ENCODE data around the gene MCM3.

Gene MCM3

DNA sequence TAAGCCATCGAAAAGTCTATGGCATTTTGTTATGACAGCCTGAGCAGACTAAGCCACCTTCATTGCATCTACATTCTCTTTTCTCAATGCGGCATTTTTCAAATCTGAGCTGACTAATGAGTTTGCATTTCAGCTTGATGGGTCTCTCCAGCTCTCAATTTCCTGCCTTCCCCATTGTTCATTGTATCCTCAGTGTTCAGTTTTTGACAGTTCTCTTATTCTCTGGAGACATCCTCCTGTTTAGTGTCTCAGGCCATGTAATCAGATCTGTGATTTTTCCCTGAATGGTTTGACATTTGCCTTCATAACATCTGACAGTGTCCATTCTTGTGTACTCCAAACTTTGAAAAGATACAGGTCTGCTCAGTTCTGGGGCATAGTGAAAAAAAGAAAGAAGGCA is 27.9 kb upstream of the MCM3 start:
- TF ChIP-seq, protein P1, sequence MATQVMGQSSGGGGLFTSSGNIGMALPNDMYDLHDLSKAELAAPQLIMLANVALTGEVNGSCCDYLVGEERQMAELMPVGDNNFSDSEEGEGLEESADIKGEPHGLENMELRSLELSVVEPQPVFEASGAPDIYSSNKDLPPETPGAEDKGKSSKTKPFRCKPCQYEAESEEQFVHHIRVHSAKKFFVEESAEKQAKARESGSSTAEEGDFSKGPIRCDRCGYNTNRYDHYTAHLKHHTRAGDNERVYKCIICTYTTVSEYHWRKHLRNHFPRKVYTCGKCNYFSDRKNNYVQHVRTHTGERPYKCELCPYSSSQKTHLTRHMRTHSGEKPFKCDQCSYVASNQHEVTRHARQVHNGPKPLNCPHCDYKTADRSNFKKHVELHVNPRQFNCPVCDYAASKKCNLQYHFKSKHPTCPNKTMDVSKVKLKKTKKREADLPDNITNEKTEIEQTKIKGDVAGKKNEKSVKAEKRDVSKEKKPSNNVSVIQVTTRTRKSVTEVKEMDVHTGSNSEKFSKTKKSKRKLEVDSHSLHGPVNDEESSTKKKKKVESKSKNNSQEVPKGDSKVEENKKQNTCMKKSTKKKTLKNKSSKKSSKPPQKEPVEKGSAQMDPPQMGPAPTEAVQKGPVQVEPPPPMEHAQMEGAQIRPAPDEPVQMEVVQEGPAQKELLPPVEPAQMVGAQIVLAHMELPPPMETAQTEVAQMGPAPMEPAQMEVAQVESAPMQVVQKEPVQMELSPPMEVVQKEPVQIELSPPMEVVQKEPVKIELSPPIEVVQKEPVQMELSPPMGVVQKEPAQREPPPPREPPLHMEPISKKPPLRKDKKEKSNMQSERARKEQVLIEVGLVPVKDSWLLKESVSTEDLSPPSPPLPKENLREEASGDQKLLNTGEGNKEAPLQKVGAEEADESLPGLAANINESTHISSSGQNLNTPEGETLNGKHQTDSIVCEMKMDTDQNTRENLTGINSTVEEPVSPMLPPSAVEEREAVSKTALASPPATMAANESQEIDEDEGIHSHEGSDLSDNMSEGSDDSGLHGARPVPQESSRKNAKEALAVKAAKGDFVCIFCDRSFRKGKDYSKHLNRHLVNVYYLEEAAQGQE (IDR thresholded peaks at IDR 0.05; ENCODE audit: insufficient read depth in 1 of 2, low read depth in 2 of 2, low read length in 2 of 2), result no peak
- TF ChIP-seq TAF1 (IDR thresholded peaks at IDR 0.05; ENCODE audit: borderline replicate concordance, insufficient read depth, low read length) (no peak), SIN3A (IDR thresholded peaks at IDR 0.05; ENCODE audit: borderline replicate concordance, insufficient read depth, low read length) (no peak), POLR2AphosphoS5 (IDR thresholded peaks at IDR 0.05; ENCODE audit: low read depth, low read length) (no peak), FOXP2 (optimal IDR thresholded peaks at IDR 0.05; ENCODE audit: borderline replicate concordance, extremely low read depth, extremely low read length, insufficient read depth) (no peak)

DNA sequence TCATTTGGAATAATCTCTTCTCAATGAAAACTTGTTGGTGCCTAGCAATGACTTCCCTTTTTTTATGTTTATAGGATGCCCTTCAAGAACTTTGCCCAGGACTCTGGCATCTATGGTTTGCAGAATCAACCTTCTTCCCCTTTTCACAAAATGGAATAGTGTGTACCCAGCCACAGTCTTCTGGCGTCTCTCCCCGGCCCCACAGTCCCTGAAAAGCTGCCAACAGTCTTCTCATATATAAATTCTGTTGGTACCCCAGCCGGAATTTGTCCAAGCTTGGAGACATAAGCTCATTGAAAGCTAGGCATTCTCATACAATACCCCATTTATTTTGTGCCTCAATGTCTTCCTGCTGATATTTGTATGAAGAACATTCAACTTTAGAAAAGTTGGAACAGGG is 26.4 kb upstream of the MCM3 start:
- TF ChIP-seq, protein P1 (IDR thresholded peaks at IDR 0.05; ENCODE audit: insufficient read depth in 1 of 2, low read depth in 2 of 2, low read length in 2 of 2), result no peak
- TF ChIP-seq FOXP2 (optimal IDR thresholded peaks at IDR 0.05; ENCODE audit: borderline replicate concordance, extremely low read depth, extremely low read length, insufficient read depth), result no peak
- TF ChIP-seq POLR2AphosphoS5 (IDR thresholded peaks at IDR 0.05; ENCODE audit: low read depth, low read length), result no peak

- no peak for TF ChIP-seq TAF1 (IDR thresholded peaks at IDR 0.05; ENCODE audit: borderline replicate concordance, insufficient read depth, low read length)
- TF ChIP-seq, protein P1 (IDR thresholded peaks at IDR 0.05; ENCODE audit: insufficient read depth in 1 of 2, low read depth in 2 of 2, low read length in 2 of 2), result no peak
- no peak for TF ChIP-seq SIN3A (IDR thresholded peaks at IDR 0.05; ENCODE audit: borderline replicate concordance, insufficient read depth, low read length)
- TF ChIP-seq FOXP2 (optimal IDR thresholded peaks at IDR 0.05; ENCODE audit: borderline replicate concordance, extremely low read depth, extremely low read length, insufficient read depth), result no peak
- TF ChIP-seq POLR2AphosphoS5 (IDR thresholded peaks at IDR 0.05; ENCODE audit: low read depth, low read length), result no peak
These were observed 23.4 kb upstream of the MCM3 start for GRCh38 chr6:52307900-52308372.

GRCh38 chr6:52306972-52307870 is 22.7 kb upstream of the MCM3 start:
- TF ChIP-seq POLR2AphosphoS5 (IDR thresholded peaks at IDR 0.05; ENCODE audit: low read depth, low read length) (no peak), SIN3A (IDR thresholded peaks at IDR 0.05; ENCODE audit: borderline replicate concordance, insufficient read depth, low read length) (no peak), FOXP2 (optimal IDR thresholded peaks at IDR 0.05; ENCODE audit: borderline replicate concordance, extremely low read depth, extremely low read length, insufficient read depth) (no peak), TAF1 (IDR thresholded peaks at IDR 0.05; ENCODE audit: borderline replicate concordance, insufficient read depth, low read length) (no peak)
- TF ChIP-seq, protein P1 (IDR thresholded peaks at IDR 0.05; ENCODE audit: insufficient read depth in 1 of 2, low read depth in 2 of 2, low read length in 2 of 2), result no peak

Measured in PFSK-1 (cell line).